Measurements from ENCODE around the gene PPAN. TPM values are rescaled to one million over a fixed set of nuclear protein-coding genes. Genes with fewer than 3 reads are reported as not detected.

PPAN gene
- polyA plus RNA-seq, 6 donors from 2014 or later, result 7.8 to 30.7 (median 15.1) TPM

DNA sequence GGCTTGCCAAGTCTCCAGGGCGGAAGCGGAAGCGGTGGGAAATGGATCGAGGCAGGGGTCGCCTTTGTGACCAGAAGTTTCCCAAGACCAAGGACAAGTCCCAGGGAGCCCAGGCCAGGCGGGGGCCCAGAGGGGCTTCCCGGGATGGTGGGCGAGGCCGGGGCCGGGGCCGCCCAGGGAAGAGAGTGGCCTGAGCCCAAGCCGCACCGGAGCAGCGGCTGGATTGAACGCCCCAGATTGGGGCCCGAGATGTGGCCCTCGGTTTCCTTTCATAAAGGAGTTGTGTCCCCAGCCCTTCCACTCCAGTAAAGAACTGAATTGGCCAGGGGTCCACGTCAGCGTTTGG is 4.8 kb downstream of the PPAN start:
- Mint-ChIP-seq H3K36me3 (peaks cover 4 to 7% of the 10 kb centered on the region in 2 donors), H3K9me3 (no peaks in the 10 kb centered on the region), H3K27me3 (no peaks in the 10 kb centered on the region), H3K4me3 (peak overlapping the region in 6 of 8 donors; percentile 40 to 77 (median 62)), H3K4me1 (peaks cover 39 to 49% (median 45%) of the 10 kb centered on the region in 3 donors), H3K27ac (peak overlapping the region in 5 of 6 donors; percentile 22 to 88 (median 63))
- no peak for DNase-seq
- ATAC-seq (ENCODE audit: low read depth in 2 of 2), result no peak

DNA sequence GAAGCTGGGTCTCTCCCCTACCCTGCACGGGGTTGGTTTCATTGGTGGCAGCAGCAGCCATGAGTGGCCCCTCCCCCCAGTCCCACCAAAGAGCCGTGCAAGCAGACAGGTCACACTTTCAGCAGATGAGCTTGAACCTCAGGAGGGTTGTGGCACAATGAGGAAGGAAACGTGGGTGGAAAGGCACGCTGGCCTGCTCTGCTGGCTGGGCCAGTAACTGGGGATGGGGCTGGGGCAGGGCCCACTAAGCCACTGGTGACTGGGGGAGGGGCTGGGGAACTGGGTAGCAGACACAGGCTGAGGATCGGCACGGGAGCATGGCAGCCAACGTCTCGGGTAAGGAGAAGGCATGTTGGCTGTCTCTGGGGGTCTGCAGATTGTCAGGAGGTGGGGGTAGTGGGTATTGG is 5.2 kb downstream of the PPAN start, which contains the start of gene P2RY11:
Gene P2RY11, plus strand, starts transcription at position 289 of the 407 bp plus-strand sequence. Its CDS starts 29 bp downstream, at position 318.
- peaks cover 4 to 7% of the 10 kb centered on the region in 2 donors for H3K36me3 Mint-ChIP-seq
- peak within 1 kb of the TSS; percentile 49 to 80 (median 65) for H3K4me3 Mint-ChIP-seq
- no peaks in the 10 kb centered on the region for H3K9me3 Mint-ChIP-seq
- H3K4me1 Mint-ChIP-seq, result peaks cover 35 to 44% (median 42%) of the 10 kb centered on the region in 3 donors
- peak; percentile 37 for DNase-seq
- peak; percentile 21 to 46 for ATAC-seq (ENCODE audit: low read depth in 2 of 2)
- peak within 1 kb of the TSS; percentile 33 to 95 (median 90) for H3K27ac Mint-ChIP-seq
- no peaks in the 10 kb centered on the region for H3K27me3 Mint-ChIP-seq

- H3K4me1 Mint-ChIP-seq, result peaks cover 29 to 38% (median 36%) of the 10 kb centered on the region in 3 donors
- H3K27me3 Mint-ChIP-seq, result no peaks in the 10 kb centered on the region
- H3K27ac Mint-ChIP-seq, result peak overlapping the region; percentile 33 to 95 (median 90)
- no peaks in the 10 kb centered on the region for H3K9me3 Mint-ChIP-seq
- peak overlapping the region; percentile 16 to 80 (median 64) for H3K4me3 Mint-ChIP-seq
- peaks cover under 1 to 7% of the 10 kb centered on the region in 2 donors for H3K36me3 Mint-ChIP-seq
- ATAC-seq (ENCODE audit: low read depth in 2 of 2) (peak; percentile 15 to 19), DNase-seq (no peak)
Observed at GRCh38 chr19:10112037-10112761, 6.0 kb downstream of the PPAN start.

GRCh38 chr19:10112895-10113591 is 6.9 kb downstream of the PPAN start:
- ATAC-seq (ENCODE audit: low read depth in 2 of 2) (peak; percentile 54 to 64), DNase-seq (peak; percentile 35)
- Mint-ChIP-seq H3K4me3 (peak overlapping the region; percentile 22 to 86 (median 50)), H3K27me3 (no peaks in the 10 kb centered on the region), H3K27ac (peak overlapping the region in 5 of 6 donors; percentile 14 to 95 (median 88)), H3K36me3 (peaks cover 0 to 7% of the 10 kb centered on the region in 2 donors), H3K4me1 (peaks cover 28 to 38% (median 36%) of the 10 kb centered on the region in 3 donors), H3K9me3 (no peaks in the 10 kb centered on the region)

- Mint-ChIP-seq H3K27ac (peak overlapping the region in 4 of 6 donors; percentile 14 to 88 (median 60)), H3K36me3 (peaks cover 0 to 7% of the 10 kb centered on the region in 2 donors), H3K4me1 (peaks cover 28 to 38% (median 36%) of the 10 kb centered on the region in 3 donors), H3K27me3 (no peaks in the 10 kb centered on the region), H3K9me3 (no peaks in the 10 kb centered on the region), H3K4me3 (no peak overlapping the region)
- DNase-seq (no peak), ATAC-seq (ENCODE audit: low read depth in 2 of 2) (no peak)
Observed at GRCh38 chr19:10113592-10113963, 7.4 kb downstream of the PPAN start.

DNA sequence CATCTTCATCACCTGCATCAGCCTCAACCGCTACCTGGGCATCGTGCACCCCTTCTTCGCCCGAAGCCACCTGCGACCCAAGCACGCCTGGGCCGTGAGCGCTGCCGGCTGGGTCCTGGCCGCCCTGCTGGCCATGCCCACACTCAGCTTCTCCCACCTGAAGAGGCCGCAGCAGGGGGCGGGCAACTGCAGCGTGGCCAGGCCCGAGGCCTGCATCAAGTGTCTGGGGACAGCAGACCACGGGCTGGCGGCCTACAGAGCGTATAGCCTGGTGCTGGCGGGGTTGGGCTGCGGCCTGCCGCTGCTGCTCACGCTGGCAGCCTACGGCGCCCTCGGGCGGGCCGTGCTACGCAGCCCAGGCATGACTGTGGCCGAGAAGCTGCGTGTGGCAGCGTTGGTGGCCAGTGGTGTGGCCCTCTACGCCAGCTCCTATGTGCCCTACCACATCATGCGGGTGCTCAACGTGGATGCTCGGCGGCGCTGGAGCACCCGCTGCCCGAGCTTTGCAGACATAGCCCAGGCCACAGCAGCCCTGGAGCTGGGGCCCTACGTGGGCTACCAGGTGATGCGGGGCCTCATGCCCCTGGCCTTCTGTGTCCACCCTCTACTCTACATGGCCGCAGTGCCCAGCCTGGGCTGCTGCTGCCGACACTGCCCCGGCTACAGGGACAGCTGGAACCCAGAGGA is 7.9 kb downstream of the PPAN start:
- peaks cover 32 to 42% (median 42%) of the 10 kb centered on the region in 3 donors for H3K4me1 Mint-ChIP-seq
- peak overlapping the region in 3 of 6 donors; percentile 43 to 74 (median 47) for H3K27ac Mint-ChIP-seq
- no peak for ATAC-seq (ENCODE audit: low read depth in 2 of 2)
- peaks cover 0 to 7% of the 10 kb centered on the region in 2 donors for H3K36me3 Mint-ChIP-seq
- H3K4me3 Mint-ChIP-seq, result no peak overlapping the region
- no peak for DNase-seq
- no peaks in the 10 kb centered on the region for H3K9me3 Mint-ChIP-seq
- no peaks in the 10 kb centered on the region for H3K27me3 Mint-ChIP-seq

DNA sequence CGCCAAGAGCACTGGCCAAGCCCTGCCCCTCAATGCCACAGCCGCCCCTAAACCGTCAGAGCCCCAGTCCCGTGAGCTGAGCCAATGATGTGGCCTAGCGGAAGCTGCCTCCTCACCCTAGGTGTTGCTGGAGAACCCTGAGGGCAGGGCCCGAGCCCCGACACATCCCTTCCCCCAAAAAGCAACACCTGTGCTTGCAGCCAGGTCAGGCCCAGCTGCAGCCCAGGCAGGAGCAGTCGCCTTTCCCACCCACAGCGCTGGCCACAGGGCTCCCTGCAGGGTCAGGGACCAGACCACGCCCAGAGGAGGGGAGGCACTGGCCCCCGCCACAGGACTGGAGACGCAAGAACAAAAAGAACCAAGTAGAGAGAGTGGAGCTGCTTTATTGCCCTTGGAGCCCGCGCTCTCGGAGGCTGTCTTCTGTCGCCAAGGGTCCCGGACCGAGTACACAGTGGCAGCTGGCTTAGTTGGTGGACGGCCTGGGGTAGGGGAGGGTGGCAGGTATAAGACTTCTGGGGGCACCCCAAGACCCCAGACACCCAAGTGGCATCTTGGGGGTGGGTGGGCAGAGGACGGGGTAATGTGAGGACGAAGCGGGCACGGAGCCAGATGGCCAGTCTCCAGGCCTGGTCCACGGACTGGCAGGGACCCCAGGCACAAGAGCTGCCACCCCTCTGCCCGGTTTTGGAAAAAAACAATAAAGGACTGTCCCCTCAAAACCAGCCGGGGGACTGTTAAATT is 8.7 kb downstream of the PPAN start:
- peak overlapping the region in 3 of 6 donors; percentile 43 to 57 (median 47) for H3K27ac Mint-ChIP-seq
- ATAC-seq (ENCODE audit: low read depth in 2 of 2) (no peak), DNase-seq (no peak)
- H3K4me3 Mint-ChIP-seq, result no peak overlapping the region
- no peaks in the 10 kb centered on the region for H3K27me3 Mint-ChIP-seq
- no peaks in the 10 kb centered on the region for H3K9me3 Mint-ChIP-seq
- H3K4me1 Mint-ChIP-seq, result peaks cover 36 to 47% (median 46%) of the 10 kb centered on the region in 3 donors
- H3K36me3 Mint-ChIP-seq, result peaks cover 0 to 7% of the 10 kb centered on the region in 2 donors

GRCh38 chr19:10115392-10116084 is 9.4 kb downstream of the PPAN start:
- peak overlapping the region in 3 of 6 donors; percentile 47 to 85 (median 57) for H3K27ac Mint-ChIP-seq
- H3K4me1 Mint-ChIP-seq, result peaks cover 33 to 46% (median 45%) of the 10 kb centered on the region in 3 donors
- H3K27me3 Mint-ChIP-seq, result no peaks in the 10 kb centered on the region
- no peak for DNase-seq
- no peaks in the 10 kb centered on the region for H3K9me3 Mint-ChIP-seq
- ATAC-seq (ENCODE audit: low read depth in 2 of 2), result no peak
- peak overlapping the region in 1 of 8 donors; percentile 43 for H3K4me3 Mint-ChIP-seq
- peaks cover 0 to 3% of the 10 kb centered on the region in 2 donors for H3K36me3 Mint-ChIP-seq

- ATAC-seq (ENCODE audit: low read depth in 2 of 2) (no peak), DNase-seq (no peak)
- no peaks in the 10 kb centered on the region for H3K9me3 Mint-ChIP-seq
- H3K36me3 Mint-ChIP-seq, result no peaks in the 10 kb centered on the region
- H3K4me3 Mint-ChIP-seq, result peak overlapping the region in 5 of 8 donors; percentile 18 to 82 (median 53)
- H3K4me1 Mint-ChIP-seq, result peaks cover 29 to 40% (median 39%) of the 10 kb centered on the region in 3 donors
- H3K27me3 Mint-ChIP-seq, result no peaks in the 10 kb centered on the region
- peak overlapping the region in 1 of 6 donors; percentile 62 for H3K27ac Mint-ChIP-seq
Observed at GRCh38 chr19:10116085-10116865, 10.1 kb downstream of the PPAN start.

GRCh38 chr19:10116866-10117616 is 10.9 kb downstream of the PPAN start:
- DNase-seq, result no peak
- H3K36me3 Mint-ChIP-seq, result no peaks in the 10 kb centered on the region
- H3K4me3 Mint-ChIP-seq, result peak overlapping the region in 5 of 8 donors; percentile 44 to 90 (median 53)
- H3K9me3 Mint-ChIP-seq, result no peaks in the 10 kb centered on the region
- no peak for ATAC-seq (ENCODE audit: low read depth in 2 of 2)
- peaks cover 25 to 35% (median 34%) of the 10 kb centered on the region in 3 donors for H3K4me1 Mint-ChIP-seq
- H3K27me3 Mint-ChIP-seq, result no peaks in the 10 kb centered on the region
- H3K27ac Mint-ChIP-seq, result no peak overlapping the region

DNA sequence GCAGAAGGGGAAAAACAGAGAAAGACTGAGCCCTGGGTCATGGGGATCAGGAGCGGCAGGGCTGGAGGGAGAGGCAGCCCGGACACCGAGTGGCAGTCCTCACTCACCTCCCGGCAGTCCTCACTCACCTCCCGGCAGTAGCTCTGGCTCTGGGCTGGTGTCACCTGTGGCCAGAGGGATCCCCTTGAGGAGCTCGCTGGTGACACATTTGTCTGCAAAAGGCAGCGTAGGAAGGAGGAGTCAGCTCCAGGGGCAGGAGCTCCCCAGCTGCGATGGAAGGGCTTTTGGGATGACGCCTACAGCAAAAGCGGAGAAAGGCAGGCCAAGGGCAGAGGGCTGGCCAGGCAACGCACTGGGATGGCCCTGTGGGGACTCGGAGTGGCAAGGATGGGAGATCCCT is 12.8 kb downstream of the PPAN start:
- no peak for ATAC-seq (ENCODE audit: low read depth in 2 of 2)
- Mint-ChIP-seq H3K27ac (peak overlapping the region in 5 of 6 donors; percentile 72 to 92 (median 89)), H3K4me3 (peak overlapping the region; percentile 88 to 97 (median 93)), H3K9me3 (no peaks in the 10 kb centered on the region), H3K36me3 (no peaks in the 10 kb centered on the region), H3K27me3 (no peaks in the 10 kb centered on the region), H3K4me1 (peaks cover 14 to 26% (median 22%) of the 10 kb centered on the region in 3 donors)
- DNase-seq, result no peak

Data from naive B cell (primary cell).